HL-60/S4 treated with retinoic acid at 250 ng/mL for 4 days and 3 days (cell line): ENCODE results near the gene EPN1.

ENCODE experiments used
- in situ Hi-C: fragments of 300-500 bp; cut with MboI; formaldehyde crosslinking; loops from 2 replicates; pipeline ENCODE4 v1.7.0; 2022; ENCODE audit warnings: low sequenced_read_pairs

EPN1 gene

GRCh38 chr19:55674841-55675660, at the start of gene EPN1:
Gene EPN1 (plus strand): TSS chr19:55675226. CDS start chr19:55678628, 3,402 bp downstream.
- in situ Hi-C loops: no loop called here

DNA sequence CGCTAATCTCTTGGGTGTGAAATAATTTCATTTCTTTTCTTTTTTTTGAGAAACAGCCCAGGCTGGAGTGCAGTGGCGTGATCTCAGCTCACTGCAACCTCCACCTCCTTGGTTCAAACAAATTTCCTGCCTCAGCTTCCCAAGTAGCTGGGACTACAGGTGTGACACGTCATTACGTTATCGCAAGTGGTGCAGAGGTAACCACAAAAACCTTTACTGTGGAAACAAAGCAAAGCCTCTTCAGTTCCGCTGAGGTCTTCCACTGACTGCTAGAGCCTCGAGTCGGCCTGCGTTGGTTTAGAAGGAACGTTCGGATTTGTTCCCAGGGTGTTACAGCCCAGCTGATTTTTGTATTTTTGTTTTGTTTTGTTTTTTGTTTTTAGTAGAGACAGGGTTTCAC, 48.7 kb upstream of the EPN1 start:
- in situ Hi-C loops: loop anchor here (10.0 kb wide), 2 partner anchors 112 to 472 kb away; partner anchors contain the start of gene TNNI3

DNA sequence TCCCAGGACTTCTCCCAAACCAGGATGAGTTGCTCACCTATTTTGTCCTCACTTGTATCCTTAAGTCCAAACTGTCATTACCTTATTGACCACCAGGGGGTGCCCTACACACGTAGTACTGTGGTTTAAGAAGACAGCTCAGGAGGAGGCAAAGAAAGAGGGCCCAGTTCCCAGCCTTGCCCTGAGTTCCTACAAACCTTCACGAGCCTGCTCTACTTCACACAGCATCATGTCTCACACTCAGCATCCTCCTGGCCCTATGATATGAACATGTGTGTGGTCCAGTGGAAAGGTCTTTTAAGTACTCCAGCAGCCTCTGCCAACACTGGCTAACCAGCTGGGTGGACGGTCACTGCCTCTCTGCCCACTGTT, 42.6 kb upstream of the EPN1 start:
- in situ Hi-C loops: no loop called here

- in situ Hi-C loops: no loop called here
Measured at GRCh38 chr19:55633861-55634260, 41.2 kb upstream of the EPN1 start.

DNA sequence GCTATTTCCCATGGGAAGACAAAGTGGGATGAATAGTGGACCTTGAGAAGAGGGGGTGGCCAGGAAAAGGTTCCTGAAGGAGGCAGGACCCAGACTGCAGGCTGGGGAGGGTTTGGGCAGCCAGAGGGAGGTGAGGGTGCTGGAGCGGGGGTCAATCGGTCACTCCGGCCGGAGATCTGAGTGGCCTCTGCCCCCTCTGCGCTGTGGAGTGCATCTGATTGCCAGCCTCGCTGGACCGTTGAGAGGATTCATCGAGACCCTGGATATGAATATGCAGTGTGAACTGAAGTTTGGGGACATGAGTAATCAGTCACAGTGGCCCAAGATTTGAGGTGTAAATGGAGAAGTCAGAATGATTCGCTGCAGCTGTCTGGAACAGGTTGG, 39.7 kb upstream of the EPN1 start:
- in situ Hi-C loops: no loop called here

GRCh38 chr19:55635856-55636440, 39.1 kb upstream of the EPN1 start:
- in situ Hi-C loops: no loop called here

GRCh38 chr19:55636723-55637122, 38.3 kb upstream of the EPN1 start:
- in situ Hi-C loops: no loop called here

DNA sequence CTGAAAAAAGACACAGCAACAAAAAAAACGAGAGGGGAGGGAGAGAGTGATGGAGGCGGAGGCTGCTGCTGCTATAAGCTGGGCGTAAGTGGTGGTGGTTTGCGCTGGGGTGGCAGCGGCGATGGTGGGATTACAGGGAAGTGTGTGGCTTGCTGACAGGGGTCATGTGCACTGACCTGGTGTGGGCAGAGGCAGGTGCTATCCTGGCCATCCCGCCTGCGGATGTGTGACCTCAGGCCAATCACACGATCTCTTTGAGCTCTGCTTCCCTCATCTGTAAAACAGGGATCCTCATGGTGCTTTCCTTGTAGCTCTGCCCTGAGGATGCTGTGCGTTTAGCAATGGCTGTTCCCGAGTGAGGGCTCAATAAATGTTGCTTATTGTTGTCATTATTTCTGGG, 37.5 kb upstream of the EPN1 start:
- in situ Hi-C loops: no loop called here

GRCh38 chr19:55638864-55639359, 36.1 kb upstream of the EPN1 start:
- in situ Hi-C loops: no loop called here

- in situ Hi-C loops: no loop called here
Measured at GRCh38 chr19:55640043-55640576, 34.9 kb upstream of the EPN1 start.

DNA sequence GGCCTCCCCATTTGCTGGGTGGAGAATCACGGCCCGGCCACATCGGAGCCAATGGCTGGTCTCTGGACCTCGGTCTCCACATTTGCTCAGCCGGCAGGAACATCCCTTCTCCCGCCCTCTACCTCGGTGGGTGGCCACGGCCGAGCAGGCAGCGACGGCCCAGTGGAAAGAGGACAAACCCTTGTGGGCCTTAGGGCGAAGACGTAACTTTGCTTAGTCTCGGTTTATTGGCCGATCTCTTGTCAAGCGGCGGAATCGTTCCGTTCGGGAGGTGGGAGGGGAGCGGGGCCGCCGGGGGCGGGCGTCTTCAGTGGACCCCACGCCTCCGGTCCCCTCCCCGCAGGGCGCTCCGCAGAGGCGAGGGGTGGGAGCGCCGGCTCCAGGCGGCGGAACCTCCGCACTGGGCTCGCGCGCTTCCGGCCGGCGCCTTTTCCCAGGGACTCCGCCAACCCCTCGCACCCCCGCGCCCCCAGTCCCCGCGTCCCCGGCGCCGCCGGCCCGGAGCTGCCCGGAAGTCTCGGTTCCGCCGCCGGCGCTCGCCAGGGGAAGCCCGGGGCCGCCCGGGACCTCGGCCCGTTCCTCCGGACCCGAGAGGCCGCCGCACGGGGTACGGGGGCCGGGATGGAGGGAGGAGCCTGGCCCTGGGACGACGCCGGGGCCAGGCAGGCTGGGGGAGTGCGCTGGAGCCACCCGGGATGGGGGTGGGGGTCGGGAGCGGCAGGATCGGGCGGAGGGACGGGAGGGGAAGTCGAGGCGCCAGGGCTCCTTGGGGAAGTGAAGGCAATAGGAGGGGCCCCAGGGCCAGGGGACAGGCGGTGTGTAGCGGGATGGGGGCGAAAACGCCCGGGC, 34.2 kb upstream of the EPN1 start, which contains the start of gene ZNF580:
Gene ZNF580, plus strand, starts transcription at position 426 of the 849 bp plus-strand sequence. CDS start 1,507 bp downstream, outside the sequence.
- in situ Hi-C loops: no loop called here

DNA sequence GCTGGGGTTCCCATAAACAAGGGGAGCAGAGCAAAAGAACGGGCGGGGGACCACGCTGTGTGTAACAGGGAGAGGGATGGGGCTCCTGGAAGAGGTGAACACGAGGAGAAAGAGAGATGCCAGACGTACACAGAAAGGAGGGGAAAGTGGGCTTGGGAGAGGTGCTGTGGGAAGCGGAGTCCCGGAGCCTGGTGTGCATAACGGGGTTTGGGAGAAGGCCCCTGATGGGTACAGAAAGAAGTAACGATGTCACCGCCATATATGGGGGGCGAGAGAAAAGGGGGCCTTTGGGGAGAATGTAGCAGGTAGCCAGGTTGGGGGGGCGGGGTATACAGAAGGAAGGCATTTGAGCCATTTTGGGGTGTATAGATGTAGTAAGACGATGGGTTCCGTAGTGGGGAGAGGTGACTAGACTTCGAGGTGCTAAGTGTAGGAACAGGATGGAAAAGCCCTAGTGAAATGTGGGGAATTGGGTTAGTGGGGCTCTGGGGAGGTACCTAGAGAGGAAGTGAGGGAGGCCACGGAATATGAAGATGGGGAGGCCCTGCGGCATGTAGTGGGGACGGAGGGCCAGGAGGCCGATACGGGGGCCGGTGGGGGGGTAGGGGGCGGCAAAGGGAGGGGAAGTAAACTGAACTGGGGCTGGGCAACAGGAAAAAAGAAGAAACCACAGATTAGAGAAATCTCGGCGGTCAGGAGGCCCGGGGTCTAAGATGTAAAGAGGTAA, 33.4 kb upstream of the EPN1 start:
- in situ Hi-C loops: no loop called here

GRCh38 chr19:55642153-55643002, 32.6 kb upstream of the EPN1 start:
- in situ Hi-C loops: no loop called here

DNA sequence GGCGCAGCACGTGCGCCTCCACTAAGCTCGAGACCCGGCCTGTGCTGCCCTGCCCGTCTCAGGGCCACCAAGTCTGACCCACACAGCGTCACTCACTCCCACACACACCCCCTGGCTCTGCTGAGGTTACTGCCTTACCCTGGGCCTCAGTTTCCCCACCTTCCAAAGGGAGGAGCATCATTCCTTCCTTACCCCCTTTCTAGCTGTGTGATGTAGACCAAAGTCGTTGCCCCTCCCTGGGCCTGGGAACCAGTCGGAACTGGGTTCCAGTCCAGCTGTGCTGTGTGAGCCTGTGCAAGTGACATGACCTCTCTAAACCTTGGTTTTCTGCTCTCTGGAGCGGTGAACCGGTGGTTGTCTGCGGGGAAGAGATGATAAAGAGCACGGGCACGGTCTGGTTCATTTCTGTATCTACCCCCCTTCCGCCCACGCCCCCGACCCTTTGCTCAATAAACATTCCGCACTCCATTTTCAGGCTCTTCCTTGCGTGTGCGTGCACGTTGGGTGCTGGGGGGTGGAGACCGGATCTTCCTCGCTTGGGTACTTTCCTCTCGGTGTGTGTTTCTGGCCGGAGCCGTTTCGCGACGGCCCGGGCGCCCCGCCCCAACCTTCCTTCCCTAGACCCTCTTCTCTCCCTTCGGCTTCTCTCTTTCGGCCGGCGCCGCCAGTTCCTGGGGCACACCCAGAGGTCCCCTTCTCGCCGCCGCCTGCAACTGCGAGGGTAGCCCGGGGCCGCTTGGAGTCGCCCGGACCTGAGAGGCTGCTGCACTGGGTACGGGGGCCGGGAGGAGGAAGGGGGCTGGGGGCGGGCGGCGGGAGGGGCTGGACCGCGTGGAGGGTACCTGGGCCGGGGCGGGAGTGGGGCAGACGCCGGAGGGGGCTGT, 31.8 kb upstream of the EPN1 start, which contains the start of gene ZNF581:
Gene ZNF581, plus strand, starts transcription at position 647 of the 884 bp plus-strand sequence. CDS start 923 bp downstream, outside the sequence.
- in situ Hi-C loops: no loop called here

DNA sequence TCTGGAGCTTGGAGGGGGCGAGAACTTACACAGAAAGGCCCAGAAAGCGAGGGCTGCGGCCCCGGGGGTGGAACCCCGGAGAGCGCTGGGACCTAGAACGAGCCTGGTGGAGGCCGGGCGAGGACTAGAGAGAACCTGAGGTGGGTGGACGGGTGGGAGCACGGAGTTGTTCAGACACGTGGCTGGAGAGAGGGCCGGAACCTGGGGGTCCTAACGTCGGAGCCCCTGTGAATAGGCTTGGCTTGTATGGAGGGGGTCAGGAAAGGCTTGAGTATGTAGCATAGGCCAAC, 31.2 kb upstream of the EPN1 start:
- in situ Hi-C loops: no loop called here

DNA sequence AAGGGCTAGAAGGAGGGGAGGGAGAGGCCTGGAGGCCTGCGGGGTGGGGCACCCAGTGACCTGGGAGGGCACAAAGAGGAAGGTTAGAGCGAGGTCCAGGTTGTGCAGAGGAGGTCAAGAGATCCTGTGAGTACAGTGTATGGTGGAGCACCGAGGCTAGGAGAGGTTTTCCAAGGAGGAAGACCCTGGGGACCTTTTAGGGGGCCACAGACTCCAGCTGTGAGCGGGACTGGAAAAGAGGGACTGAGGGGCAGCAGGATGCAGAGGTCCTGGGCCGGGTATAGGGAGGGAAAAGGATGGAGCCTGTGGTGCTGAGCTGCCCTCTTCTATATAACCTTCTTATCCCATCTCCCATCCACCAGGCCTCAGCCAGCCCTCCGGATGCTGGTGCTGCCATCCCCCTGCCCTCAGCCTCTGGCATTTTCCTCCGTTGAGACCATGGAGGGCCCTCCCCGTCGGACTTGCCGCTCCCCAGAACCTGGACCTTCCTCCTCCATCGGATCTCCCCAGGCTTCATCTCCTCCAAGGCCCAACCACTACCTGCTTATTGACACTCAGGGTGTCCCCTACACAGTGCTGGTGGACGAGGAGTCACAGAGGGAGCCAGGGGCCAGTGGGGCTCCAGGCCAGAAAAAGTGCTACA, 30.7 kb upstream of the EPN1 start:
- in situ Hi-C loops: no loop called here

DNA sequence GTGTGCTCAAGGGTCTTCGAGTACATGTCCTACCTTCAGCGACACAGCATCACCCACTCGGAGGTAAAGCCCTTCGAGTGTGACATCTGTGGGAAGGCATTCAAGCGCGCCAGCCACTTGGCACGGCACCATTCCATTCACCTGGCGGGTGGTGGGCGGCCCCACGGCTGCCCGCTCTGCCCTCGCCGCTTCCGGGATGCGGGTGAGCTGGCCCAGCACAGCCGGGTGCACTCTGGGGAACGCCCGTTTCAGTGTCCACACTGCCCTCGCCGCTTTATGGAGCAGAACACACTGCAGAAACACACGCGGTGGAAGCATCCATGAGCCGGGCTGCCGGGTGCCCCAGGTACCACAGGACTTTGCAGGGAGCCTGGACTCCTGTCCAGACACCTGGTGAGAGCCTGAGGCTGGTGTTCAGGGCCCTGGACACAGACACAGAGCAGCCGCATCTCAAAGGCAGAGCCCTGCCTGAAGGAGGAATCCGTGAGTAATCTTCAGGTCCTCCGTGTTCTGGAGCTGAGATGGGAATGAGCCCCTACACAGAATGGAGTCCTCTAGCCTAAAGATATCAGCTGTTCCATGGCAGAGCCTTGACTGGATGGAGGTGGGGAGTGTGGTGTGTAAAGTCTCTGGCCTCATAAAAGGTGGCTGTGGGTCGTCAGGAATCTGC, 30.0 kb upstream of the EPN1 start:
- in situ Hi-C loops: no loop called here

GRCh38 chr19:55645512-55645881, 29.5 kb upstream of the EPN1 start:
- in situ Hi-C loops: no loop called here
